A673 (cell line): ENCODE data around the gene PFKM. TPM values are rescaled to one million over a fixed set of nuclear protein-coding genes. Genes with fewer than 3 reads are reported as not detected.

ENCODE experiments used
- BruUV-seq: library from RNA; stranded (reverse); fragments of 400-500 nt; replicated peaks from 2 replicates; lab custom pipeline; 2021; lab: Mats Ljungman, UMichigan
- CTCF ChIA-PET: fragments of 300-600 bp; sonication (Branson Sonifier 250); formaldehyde crosslinking; loops from one replicate; lab custom pipeline; 2022; ENCODE audit warnings: antibody characterized with exemption; lab: Charles Lee
- POLR2A ChIA-PET: fragments of 300-600 bp; sonication (Branson Sonifier 250); formaldehyde crosslinking; loops from one replicate; lab custom pipeline; 2022; ENCODE audit warnings: antibody characterized with exemption; ENCODE audit not compliant: low non-redundant PET; lab: Charles Lee
- DNase-seq: peaks from one replicate; pipeline ENCODE4 v3.0.0-alpha.2; 2015; ENCODE audit warnings: low spot score
- H3K27ac ChIP-seq: fragments of 200-600 bp; sonication (generic); 2 replicates; pipeline ENCODE4 v1.5.1; 2016; ENCODE audit warnings: mixed run types, low read depth, mild to moderate bottlenecking, mixed read lengths, antibody characterized with exemption, low read length; ENCODE audit not compliant: poor library complexity, severe bottlenecking
- H3K27me3 ChIP-seq: fragments of 200-600 bp; sonication (generic); replicated peaks from 2 replicates; pipeline ENCODE4 v1.6.1; 2017; ENCODE audit warnings: mixed run types, low read depth, mild to moderate bottlenecking, mixed read lengths, antibody characterized with exemption, low read length; ENCODE audit not compliant: insufficient read depth, poor library complexity
- H3K36me3 ChIP-seq: fragments of 200-600 bp; sonication (generic); 2 replicates; pipeline ENCODE4 v1.6.1; 2016; ENCODE audit warnings: mixed run types, mild to moderate bottlenecking, mixed read lengths, antibody characterized with exemption, low read length; ENCODE audit not compliant: insufficient read depth, poor library complexity, severe bottlenecking
- H3K4me1 ChIP-seq: fragments of 200-600 bp; sonication (generic); 2 replicates; pipeline ENCODE4 v1.6.1; 2017; ENCODE audit warnings: mixed run types, mild to moderate bottlenecking, mixed read lengths, antibody characterized with exemption, low read length; ENCODE audit not compliant: insufficient read depth, poor library complexity, severe bottlenecking
- H3K4me3 ChIP-seq: fragments of 200-600 bp; sonication (generic); 2 replicates; pipeline ENCODE4 v1.5.1; 2016; ENCODE audit warnings: low read depth, mixed run types, mild to moderate bottlenecking, mixed read lengths, low read length; ENCODE audit not compliant: poor library complexity, severe bottlenecking
- H3K9me3 ChIP-seq: fragments of 200-600 bp; sonication (generic); 2 replicates; pipeline ENCODE4 v1.6.1; 2016; ENCODE audit warnings: mixed run types, low read depth, mild to moderate bottlenecking, mixed read lengths, antibody characterized with exemption, low read length; ENCODE audit not compliant: poor library complexity, severe bottlenecking
- EZH2 ChIP-seq: fragments of 200-600 bp; sonication (generic); IDR thresholded peaks from 2 replicates; pipeline ENCODE4 v1.6.1; 2017; ENCODE audit warnings: borderline replicate concordance, low read depth, mild to moderate bottlenecking, mixed read lengths, antibody characterized with exemption, low read length; ENCODE audit not compliant: poor library complexity, severe bottlenecking
- intact Hi-C: fragments of 100-400 bp; cut with micrococcal nuclease; formaldehyde crosslinking; loops from one replicate; pipeline ENCODE4 v1.10.0; 2022; ENCODE audit not compliant: unreplicated experiment
- microRNA-seq: library from miRNA; unstranded; fragments of <30 nt; microRNA quantifications from one replicate; pipeline ENCODE4 v1.2.0, GENCODE V29; 2021
- total RNA-seq: library from RNA; stranded (reverse); gene quantifications from 2 replicates; pipeline ENCODE4 v1.2.3, GENCODE V29; 2021
- TF ChIP-seq, protein P1 (sequence below): fragments of 300-800, 200-600 bp; sonication (generic); conservative IDR thresholded peaks from 2 replicates; pipeline ENCODE4 v1.5.1; 2017; ENCODE audit warnings: low read depth, mild to moderate bottlenecking, antibody characterized with exemption, low read length, moderate library complexity, mixed read lengths

Gene PFKM
- total RNA-seq, 1 experiment from 2014 or later: 114 TPM

DNA sequence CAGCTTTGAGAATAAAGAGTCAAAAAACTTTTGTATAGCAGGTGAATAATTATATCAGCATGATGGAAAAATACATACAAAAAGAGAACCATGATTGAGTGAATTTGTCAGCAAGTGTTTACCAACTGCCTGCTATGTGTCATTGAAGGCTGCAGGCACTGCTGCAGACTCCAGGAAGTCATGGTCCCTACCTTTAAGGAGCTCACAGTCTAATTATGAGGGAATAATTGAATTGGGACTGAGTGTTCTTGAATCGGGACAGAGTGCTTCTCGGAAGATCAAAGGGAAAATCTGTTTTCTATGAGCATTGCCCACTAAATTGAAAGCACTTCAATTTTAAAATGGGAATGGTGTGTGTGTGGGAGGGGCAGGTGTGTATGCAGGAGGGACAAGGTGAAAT lies 74.5 kb downstream of the PFKM start:
- TF ChIP-seq, protein P1, sequence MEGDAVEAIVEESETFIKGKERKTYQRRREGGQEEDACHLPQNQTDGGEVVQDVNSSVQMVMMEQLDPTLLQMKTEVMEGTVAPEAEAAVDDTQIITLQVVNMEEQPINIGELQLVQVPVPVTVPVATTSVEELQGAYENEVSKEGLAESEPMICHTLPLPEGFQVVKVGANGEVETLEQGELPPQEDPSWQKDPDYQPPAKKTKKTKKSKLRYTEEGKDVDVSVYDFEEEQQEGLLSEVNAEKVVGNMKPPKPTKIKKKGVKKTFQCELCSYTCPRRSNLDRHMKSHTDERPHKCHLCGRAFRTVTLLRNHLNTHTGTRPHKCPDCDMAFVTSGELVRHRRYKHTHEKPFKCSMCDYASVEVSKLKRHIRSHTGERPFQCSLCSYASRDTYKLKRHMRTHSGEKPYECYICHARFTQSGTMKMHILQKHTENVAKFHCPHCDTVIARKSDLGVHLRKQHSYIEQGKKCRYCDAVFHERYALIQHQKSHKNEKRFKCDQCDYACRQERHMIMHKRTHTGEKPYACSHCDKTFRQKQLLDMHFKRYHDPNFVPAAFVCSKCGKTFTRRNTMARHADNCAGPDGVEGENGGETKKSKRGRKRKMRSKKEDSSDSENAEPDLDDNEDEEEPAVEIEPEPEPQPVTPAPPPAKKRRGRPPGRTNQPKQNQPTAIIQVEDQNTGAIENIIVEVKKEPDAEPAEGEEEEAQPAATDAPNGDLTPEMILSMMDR: no peak
- TF ChIP-seq EZH2: no peak
- no peak for DNase-seq
- H3K9me3 ChIP-seq: no peaks in the 10 kb centered on the region
- no peak overlapping the region for H3K27ac ChIP-seq
- ChIA-PET POLR2A (no interaction called here), CTCF (no interaction called here)
- intact Hi-C loops: no loop called here
- no peaks in the 10 kb centered on the region for H3K27me3 ChIP-seq
- BruUV-seq: no TSS peak
- H3K36me3 ChIP-seq: no peaks in the 10 kb centered on the region
- H3K4me1 ChIP-seq: peaks cover 4% of the 10 kb centered on the region
- H3K4me3 ChIP-seq: no peak overlapping the region

DNA sequence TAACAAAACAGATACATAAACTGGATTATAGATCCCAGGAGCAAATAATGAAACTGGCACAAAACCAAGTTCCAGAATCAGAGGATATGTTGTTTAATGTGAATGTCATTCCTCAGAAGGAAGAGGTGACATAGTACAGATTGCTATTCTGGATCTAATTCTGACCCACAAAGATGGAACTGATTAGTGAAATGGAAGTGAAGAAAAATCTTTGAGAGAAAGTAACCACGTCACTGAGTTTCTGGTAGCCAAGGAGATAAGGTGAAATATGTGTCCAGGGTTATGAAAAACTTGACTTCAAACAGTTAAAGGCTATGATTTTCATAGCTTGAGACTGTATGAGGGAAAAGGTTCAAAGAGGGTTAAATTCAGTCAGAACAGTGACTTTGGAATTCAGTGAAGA lies 75.6 kb downstream of the PFKM start:
- no peak for DNase-seq
- Histone ChIP-seq H3K4me3 (no peak overlapping the region), H3K4me1 (peaks cover 7% of the 10 kb centered on the region), H3K27ac (no peak overlapping the region), H3K9me3 (no peaks in the 10 kb centered on the region), H3K36me3 (no peaks in the 10 kb centered on the region), H3K27me3 (no peaks in the 10 kb centered on the region)
- intact Hi-C loops: no loop called here
- no TSS peak for BruUV-seq
- ChIA-PET CTCF (no interaction called here), POLR2A (no interaction called here)
- TF ChIP-seq, protein P1: no peak
- TF ChIP-seq EZH2: no peak

Small RNA genes within 50 kb of the gene (microRNA-seq; reads per million reads assigned to microRNA genes)
- gene MIR6505: 8.4 reads per million, percentile 25 among the genes with 10 or more reads in this experiment

Other genes starting within 250 kb of the PFKM start
- gene VDR, start 214.4 kb upstream of the PFKM start, total RNA-seq: 0.43 and 0.76 TPM in 2 replicates
- gene TMEM106C, start 155.8 kb upstream of the PFKM start, total RNA-seq: 166 and 182 TPM in 2 replicates
- 0.85 and 1.3 TPM in 2 replicates for gene COL2A1, start 114.9 kb upstream of the PFKM start, total RNA-seq
- 39.4 and 41.6 TPM in 2 replicates for gene SENP1, start 13.3 kb upstream of the PFKM start, total RNA-seq
- 23.5 and 24.1 TPM in 2 replicates for gene ASB8, start 38.2 kb downstream of the PFKM start, total RNA-seq
- 0.63 and 0.69 TPM in 2 replicates for gene CCDC184, start 64.3 kb downstream of the PFKM start, total RNA-seq
- gene OR10AD1, start 83.9 kb downstream of the PFKM start, total RNA-seq: not detected in 2 replicates
- gene ZNF641, start 231.6 kb downstream of the PFKM start, total RNA-seq: 9.9 and 13.7 TPM in 2 replicates